HG03457 (cell line): ENCODE data around the gene AKR7A3.
"Not testable (repeated sequence)": the region's sequence is repeated elsewhere in the genome, so short reads cannot be mapped to it uniquely, and the experiment has no call there.

ENCODE experiments used
- ATAC-seq: cut with Tn5 transposase; IDR thresholded peaks from one replicate; pipeline ENCODE4 v1.9.1; 2021; ENCODE audit warnings: moderate number of reproducible peaks; ENCODE audit not compliant: unreplicated experiment

AKR7A3 gene

GRCh38 chr1:19321071-19321470 lies 32.5 kb upstream of the AKR7A3 start:
- no peak for ATAC-seq

GRCh38 chr1:19319196-19319595 lies 30.6 kb upstream of the AKR7A3 start:
- no peak for ATAC-seq

- ATAC-seq: no peak
Measured at GRCh38 chr1:19317126-19317910, 28.7 kb upstream of the AKR7A3 start.

GRCh38 chr1:19315378-19316198 lies 27.0 kb upstream of the AKR7A3 start:
- ATAC-seq: no peak

GRCh38 chr1:19313961-19314882 lies 25.7 kb upstream of the AKR7A3 start:
- ATAC-seq: no peak

GRCh38 chr1:19313636-19313959 lies 25.0 kb upstream of the AKR7A3 start:
- no peak for ATAC-seq

GRCh38 chr1:19312782-19313635 lies 24.4 kb upstream of the AKR7A3 start:
- no peak for ATAC-seq

GRCh38 chr1:19311931-19312781 lies 23.6 kb upstream of the AKR7A3 start, which contains the start of the genes AKR7A2 and SLC66A1:
Gene AKR7A2, minus strand, starts transcription at chr1:19312144. Its CDS starts 20 bp downstream, at chr1:19312124.
Gene SLC66A1, plus strand, starts transcription at chr1:19312326. Its CDS starts 5,352 bp downstream, at chr1:19317678.
- peak; percentile 51 for ATAC-seq

GRCh38 chr1:19311503-19311930 lies 22.9 kb upstream of the AKR7A3 start:
- no peak for ATAC-seq

GRCh38 chr1:19310720-19311502 lies 22.3 kb upstream of the AKR7A3 start:
- no peak for ATAC-seq

GRCh38 chr1:19310061-19310460 lies 21.5 kb upstream of the AKR7A3 start:
- ATAC-seq: no peak

GRCh38 chr1:19309123-19309813 lies 20.7 kb upstream of the AKR7A3 start:
- no peak for ATAC-seq

GRCh38 chr1:19308509-19308907 lies 19.9 kb upstream of the AKR7A3 start:
- ATAC-seq: no peak

- no peak for ATAC-seq
Measured at GRCh38 chr1:19307794-19308508, 19.4 kb upstream of the AKR7A3 start.

- ATAC-seq: no peak
Measured at GRCh38 chr1:19306941-19307340, 18.4 kb upstream of the AKR7A3 start.

- ATAC-seq: no peak
Measured at GRCh38 chr1:19305880-19306279, 17.3 kb upstream of the AKR7A3 start.

GRCh38 chr1:19304081-19304480 lies 15.5 kb upstream of the AKR7A3 start:
- ATAC-seq: not testable (repeated sequence)
